Lower leg skin (tissue), 4 donors: ENCODE measurements around the gene KCNMA1. TPM values are rescaled to one million over a fixed set of nuclear protein-coding genes. Genes with fewer than 3 reads are reported as not detected.

Experiments
- DNase-seq, 2 donors: peaks; one replicate each; pipeline ENCODE4 v3.0.0-alpha.2; 2019; ENCODE audit warnings: low spot score in 2 of 2
- H3K4me3 ChIP-seq: fragments of 200-600 bp; sonication (generic); 2 replicates; pipeline ENCODE4 v1.5.1; 2017; ENCODE audit warnings: mild to moderate bottlenecking, low read depth; ENCODE audit not compliant: poor library complexity, severe bottlenecking
- POLR2A ChIP-seq, 2 donors: fragments of 450-650 bp; IDR thresholded peaks; one replicate each; pipeline ENCODE4 v1.6.1; 2016 to 2017; ENCODE audit warnings: antibody characterized with exemption in 2 of 2, mild to moderate bottlenecking in 1 of 2, moderate library complexity in 1 of 2
- WGBS, 2 donors: methylation state at CpG; one replicate each; pipeline ENCODE4 v1.1.5; 2018; 5-methylcytosine and 5-hydroxymethylcytosine counted together
- intact Hi-C: fragments of 100-400 bp; cut with DNase I; formaldehyde crosslinking; loops from one replicate; pipeline ENCODE4 v1.15.0; 2023; ENCODE audit warnings: low total_unique reads
- total RNA-seq, 4 donors: library from RNA; depleted of rRNA; stranded (reverse); fragments of >200 nt; gene quantifications; one replicate each; pipeline ENCODE4 v1.1.0, GENCODE V29; 2016
- TF ChIP-seq, protein P1 (sequence below), 3 donors: fragments of 450-650 bp; IDR thresholded peaks; one replicate each; pipeline ENCODE4 v1.5.1; 2016; ENCODE audit warnings: antibody characterized with exemption in 3 of 3, mild to moderate bottlenecking in 3 of 3, moderate library complexity in 2 of 3

KCNMA1 gene
- total RNA-seq, 4 donors from 2014 or later = 4.1 to 9.9 (median 6.5) TPM

- intact Hi-C loops = no loop called here
- whole genome bisulfite sequencing, 2 donors = 84 to 100% methylated on average over 1 of the region's 1 CpG
- no peak for TF ChIP-seq POLR2A (IDR thresholded peaks at IDR 0.05)
- TF ChIP-seq, protein P1, sequence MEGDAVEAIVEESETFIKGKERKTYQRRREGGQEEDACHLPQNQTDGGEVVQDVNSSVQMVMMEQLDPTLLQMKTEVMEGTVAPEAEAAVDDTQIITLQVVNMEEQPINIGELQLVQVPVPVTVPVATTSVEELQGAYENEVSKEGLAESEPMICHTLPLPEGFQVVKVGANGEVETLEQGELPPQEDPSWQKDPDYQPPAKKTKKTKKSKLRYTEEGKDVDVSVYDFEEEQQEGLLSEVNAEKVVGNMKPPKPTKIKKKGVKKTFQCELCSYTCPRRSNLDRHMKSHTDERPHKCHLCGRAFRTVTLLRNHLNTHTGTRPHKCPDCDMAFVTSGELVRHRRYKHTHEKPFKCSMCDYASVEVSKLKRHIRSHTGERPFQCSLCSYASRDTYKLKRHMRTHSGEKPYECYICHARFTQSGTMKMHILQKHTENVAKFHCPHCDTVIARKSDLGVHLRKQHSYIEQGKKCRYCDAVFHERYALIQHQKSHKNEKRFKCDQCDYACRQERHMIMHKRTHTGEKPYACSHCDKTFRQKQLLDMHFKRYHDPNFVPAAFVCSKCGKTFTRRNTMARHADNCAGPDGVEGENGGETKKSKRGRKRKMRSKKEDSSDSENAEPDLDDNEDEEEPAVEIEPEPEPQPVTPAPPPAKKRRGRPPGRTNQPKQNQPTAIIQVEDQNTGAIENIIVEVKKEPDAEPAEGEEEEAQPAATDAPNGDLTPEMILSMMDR (IDR thresholded peaks at IDR 0.05) = no peak
- no peak for DNase-seq
- no peak overlapping the region for H3K4me3 ChIP-seq
These were observed 77.1 kb downstream of the KCNMA1 start for GRCh38 chr10:77560471-77560870.

- no peak overlapping the region for H3K4me3 ChIP-seq
- 60 to 81% methylated on average over 3 of the region's 3 CpGs for WGBS, 2 donors
- no peak for TF ChIP-seq POLR2A (IDR thresholded peaks at IDR 0.05)
- DNase-seq = no peak
- intact Hi-C loops = no loop called here
These were observed 77.6 kb downstream of the KCNMA1 start for GRCh38 chr10:77560052-77560451.

- WGBS, 2 donors = 80 to 100% methylated on average over 1 of the region's 1 CpG
- intact Hi-C loops = no loop called here
These were observed 80.5 kb downstream of the KCNMA1 start for GRCh38 chr10:77556990-77557601.

DNA sequence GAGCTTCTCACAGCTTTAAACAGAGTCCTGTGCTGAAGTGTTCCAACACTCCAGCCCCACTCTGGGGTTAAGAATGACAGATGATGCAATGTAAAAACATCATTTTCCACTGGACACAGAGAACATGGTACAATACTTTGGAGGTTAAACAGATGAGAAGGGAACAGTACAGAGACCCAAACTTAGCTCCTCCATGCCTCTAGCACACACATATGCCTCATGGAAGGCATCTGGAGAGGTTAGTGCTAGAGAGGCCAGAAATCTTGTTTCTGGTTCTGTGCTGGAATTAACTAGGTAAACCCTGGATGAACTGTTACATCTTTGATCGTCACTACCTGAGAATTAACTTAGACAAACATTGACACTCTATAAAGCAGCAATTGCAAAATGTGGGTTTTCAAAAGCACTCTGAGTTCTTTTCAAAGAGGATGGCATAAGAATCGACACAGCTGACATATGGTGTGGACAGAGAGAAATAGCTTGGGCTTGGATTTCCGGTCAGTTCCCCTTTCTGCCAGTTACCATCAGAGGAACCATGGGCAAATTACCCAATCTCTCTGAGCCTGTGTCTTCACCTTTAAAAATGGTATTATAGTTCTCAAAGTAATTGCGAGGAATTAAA is 81.9 kb downstream of the KCNMA1 start:
- H3K4me3 ChIP-seq = no peak overlapping the region
- WGBS, 2 donors = 84 to 89% methylated on average over 4 of the region's 4 CpGs
- TF ChIP-seq, protein P1 (IDR thresholded peaks at IDR 0.05) = no peak
- TF ChIP-seq POLR2A (IDR thresholded peaks at IDR 0.05) = no peak
- DNase-seq = no peak
- intact Hi-C loops = no loop called here

More at GRCh38 chr10:77556990-77557601, 80.5 kb downstream of the KCNMA1 start:
- TF ChIP-seq POLR2A (IDR thresholded peaks at IDR 0.05) = no peak
- TF ChIP-seq, protein P1 (IDR thresholded peaks at IDR 0.05) = no peak
- no peak overlapping the region for H3K4me3 ChIP-seq
- no peak for DNase-seq

DNA sequence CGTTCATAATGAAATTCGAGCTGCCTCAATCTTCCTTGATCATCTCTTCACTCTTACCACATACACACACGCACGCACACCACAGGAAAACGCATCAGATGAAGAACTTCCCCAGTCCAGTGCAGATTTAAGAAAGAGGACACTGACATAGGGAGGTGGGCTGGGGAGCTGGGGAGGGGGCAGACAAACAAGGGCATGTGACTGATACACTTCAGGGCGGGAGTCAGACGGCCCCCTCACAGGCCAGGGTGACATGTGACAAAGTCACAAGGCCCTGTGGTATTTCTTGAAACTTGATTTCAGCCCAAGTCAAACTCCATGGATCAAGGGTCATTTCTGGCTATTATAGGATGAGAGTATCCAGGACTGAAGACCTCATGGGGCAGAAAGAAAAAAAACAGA is 82.6 kb downstream of the KCNMA1 start:
- DNase-seq = peak; percentile 20 to 82
- WGBS, 2 donors = 75% methylated on average over 7 of the region's 7 CpGs
- TF ChIP-seq, protein P1 (IDR thresholded peaks at IDR 0.05) = no peak
- no peak for TF ChIP-seq POLR2A (IDR thresholded peaks at IDR 0.05)
- H3K4me3 ChIP-seq = no peak overlapping the region
- intact Hi-C loops = no loop called here

GRCh38 chr10:77553966-77554365 is 83.6 kb downstream of the KCNMA1 start:
- peak in 1 of 2 donors; percentile 64 for DNase-seq
- H3K4me3 ChIP-seq = no peak overlapping the region
- WGBS, 2 donors = 81 to 82% methylated on average over 5 of the region's 5 CpGs
- TF ChIP-seq, protein P1 (IDR thresholded peaks at IDR 0.05) = no peak
- TF ChIP-seq POLR2A (IDR thresholded peaks at IDR 0.05) = no peak
- intact Hi-C loops = no loop called here
